Measurements from ENCODE around the gene SNX4.

DNA sequence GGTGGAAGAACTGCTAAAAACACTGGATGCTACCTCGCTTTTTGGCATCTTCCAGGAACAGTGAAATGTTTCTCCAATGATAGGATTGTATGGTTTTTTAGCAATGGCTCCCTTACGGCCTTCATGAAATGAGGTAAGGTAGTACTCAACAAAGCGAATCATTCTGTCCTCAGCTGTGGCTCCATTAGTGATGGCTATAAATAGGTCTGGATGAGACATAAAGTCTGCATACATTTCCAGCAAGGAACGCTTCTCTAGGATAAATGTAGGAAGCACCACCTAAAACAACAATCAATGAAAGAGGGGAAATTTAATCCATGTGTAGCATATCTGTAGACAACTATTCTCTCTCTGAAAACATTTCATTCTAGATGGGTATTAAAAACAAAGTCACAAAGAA lies 32.4 kb upstream of the SNX4 start:
- TF ChIP-seq, protein P1, sequence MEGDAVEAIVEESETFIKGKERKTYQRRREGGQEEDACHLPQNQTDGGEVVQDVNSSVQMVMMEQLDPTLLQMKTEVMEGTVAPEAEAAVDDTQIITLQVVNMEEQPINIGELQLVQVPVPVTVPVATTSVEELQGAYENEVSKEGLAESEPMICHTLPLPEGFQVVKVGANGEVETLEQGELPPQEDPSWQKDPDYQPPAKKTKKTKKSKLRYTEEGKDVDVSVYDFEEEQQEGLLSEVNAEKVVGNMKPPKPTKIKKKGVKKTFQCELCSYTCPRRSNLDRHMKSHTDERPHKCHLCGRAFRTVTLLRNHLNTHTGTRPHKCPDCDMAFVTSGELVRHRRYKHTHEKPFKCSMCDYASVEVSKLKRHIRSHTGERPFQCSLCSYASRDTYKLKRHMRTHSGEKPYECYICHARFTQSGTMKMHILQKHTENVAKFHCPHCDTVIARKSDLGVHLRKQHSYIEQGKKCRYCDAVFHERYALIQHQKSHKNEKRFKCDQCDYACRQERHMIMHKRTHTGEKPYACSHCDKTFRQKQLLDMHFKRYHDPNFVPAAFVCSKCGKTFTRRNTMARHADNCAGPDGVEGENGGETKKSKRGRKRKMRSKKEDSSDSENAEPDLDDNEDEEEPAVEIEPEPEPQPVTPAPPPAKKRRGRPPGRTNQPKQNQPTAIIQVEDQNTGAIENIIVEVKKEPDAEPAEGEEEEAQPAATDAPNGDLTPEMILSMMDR (IDR thresholded peaks at IDR 0.05) = no peak
- TF ChIP-seq EP300 (IDR thresholded peaks at IDR 0.05) = no peak
